ENCODE results near the gene RANGAP1. TPM values are rescaled to one million over a fixed set of nuclear protein-coding genes. Genes with fewer than 3 reads are reported as not detected.

The RANGAP1 gene
- total and polyA plus RNA-seq, 10 donors, result 26.8 to 53.4 (median 43.7) TPM

- 95 to 97% (median 97%) methylated on average over 7 of the region's 7 CpGs for WGBS, 5 donors
- Histone ChIP-seq H3K4me3 (no peak overlapping the region), H3K4me1 (no peaks in the 10 kb centered on the region), H3K27me3 (replicated peaks in 1 of 7) (no peaks in the 10 kb centered on the region), H3K27ac (no peak overlapping the region), H3K36me3 (peaks cover 4 to 100% (median 90%) of the 10 kb centered on the region in 6 donors), H3K9me3 (no peaks in the 10 kb centered on the region)
- intact Hi-C loops (cut with DNase I; ENCODE audit: low total_unique reads), result no loop called here
- TF ChIP-seq POLR2AphosphoS5 (IDR thresholded peaks at IDR 0.05), result no peak
- TF ChIP-seq, protein P1, sequence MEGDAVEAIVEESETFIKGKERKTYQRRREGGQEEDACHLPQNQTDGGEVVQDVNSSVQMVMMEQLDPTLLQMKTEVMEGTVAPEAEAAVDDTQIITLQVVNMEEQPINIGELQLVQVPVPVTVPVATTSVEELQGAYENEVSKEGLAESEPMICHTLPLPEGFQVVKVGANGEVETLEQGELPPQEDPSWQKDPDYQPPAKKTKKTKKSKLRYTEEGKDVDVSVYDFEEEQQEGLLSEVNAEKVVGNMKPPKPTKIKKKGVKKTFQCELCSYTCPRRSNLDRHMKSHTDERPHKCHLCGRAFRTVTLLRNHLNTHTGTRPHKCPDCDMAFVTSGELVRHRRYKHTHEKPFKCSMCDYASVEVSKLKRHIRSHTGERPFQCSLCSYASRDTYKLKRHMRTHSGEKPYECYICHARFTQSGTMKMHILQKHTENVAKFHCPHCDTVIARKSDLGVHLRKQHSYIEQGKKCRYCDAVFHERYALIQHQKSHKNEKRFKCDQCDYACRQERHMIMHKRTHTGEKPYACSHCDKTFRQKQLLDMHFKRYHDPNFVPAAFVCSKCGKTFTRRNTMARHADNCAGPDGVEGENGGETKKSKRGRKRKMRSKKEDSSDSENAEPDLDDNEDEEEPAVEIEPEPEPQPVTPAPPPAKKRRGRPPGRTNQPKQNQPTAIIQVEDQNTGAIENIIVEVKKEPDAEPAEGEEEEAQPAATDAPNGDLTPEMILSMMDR (IDR thresholded peaks at IDR 0.05 in 8 of 11, conservative IDR thresholded peaks at IDR 0.05 in 3 of 11), result no peak
- no peak for TF ChIP-seq POLR2A (IDR thresholded peaks at IDR 0.05)
- no peak for DNase-seq
Observed at GRCh38 chr22:41273128-41273527, 12.9 kb downstream of the RANGAP1 start.

DNA sequence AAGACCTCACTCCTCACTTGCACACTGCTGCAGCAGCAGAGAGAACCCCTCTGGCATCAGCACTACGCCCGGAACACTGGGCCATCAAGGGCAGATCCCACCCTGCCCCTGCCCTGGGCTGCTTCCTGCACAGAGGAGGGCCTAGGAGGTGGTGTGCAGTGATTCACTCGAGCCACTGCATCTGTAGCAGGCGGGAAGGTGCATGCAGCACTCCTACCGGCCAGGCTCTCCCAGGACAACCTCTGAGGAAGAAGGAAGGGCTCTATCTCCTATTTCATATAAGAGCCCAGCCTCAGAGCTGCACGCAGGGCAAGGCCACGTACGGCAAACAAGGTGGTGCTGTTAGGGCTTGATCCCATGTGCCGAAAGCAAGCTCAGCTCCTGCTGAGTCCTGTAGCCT is 14.2 kb downstream of the RANGAP1 start:
- Histone ChIP-seq H3K36me3 (peaks cover 4 to 100% (median 92%) of the 10 kb centered on the region in 6 donors), H3K27me3 (replicated peaks in 1 of 7) (no peaks in the 10 kb centered on the region), H3K9me3 (no peaks in the 10 kb centered on the region), H3K27ac (no peak overlapping the region), H3K4me3 (no peak overlapping the region), H3K4me1 (peaks cover 0 to 6% (median 0%) of the 10 kb centered on the region in 6 donors)
- TF ChIP-seq, protein P1 (IDR thresholded peaks at IDR 0.05 in 8 of 11, conservative IDR thresholded peaks at IDR 0.05 in 3 of 11), result no peak
- TF ChIP-seq POLR2AphosphoS5 (IDR thresholded peaks at IDR 0.05), result peak in 1 of 3 donors; percentile 30
- WGBS, 5 donors, result 90 to 98% (median 95%) methylated on average over 5 to 9 of the region's 9 CpGs
- intact Hi-C loops (cut with DNase I; ENCODE audit: low total_unique reads), result no loop called here
- DNase-seq, result no peak

DNA sequence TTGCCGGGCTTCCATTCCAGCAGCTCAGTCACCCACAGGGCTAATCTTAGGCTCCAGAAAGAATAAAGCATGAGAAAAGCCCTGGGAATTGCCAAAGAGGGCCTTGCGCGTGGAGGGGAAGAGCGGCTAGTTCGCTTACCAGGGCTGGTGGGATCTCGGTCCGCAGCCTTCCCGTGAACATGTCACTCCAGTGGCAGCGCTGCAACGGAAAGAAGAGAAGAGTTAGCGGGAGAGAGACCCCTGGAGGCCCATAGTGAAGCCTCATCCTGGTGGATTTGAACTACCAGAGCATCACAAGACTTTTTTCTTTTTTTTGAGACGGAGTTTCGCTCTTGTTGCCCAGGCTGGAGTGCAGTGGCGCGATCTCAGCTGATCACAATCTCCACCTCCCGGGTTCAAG is 18.0 kb downstream of the RANGAP1 start:
- H3K36me3 ChIP-seq, result peaks cover 6 to 99% (median 92%) of the 10 kb centered on the region in 6 donors
- TF ChIP-seq POLR2A (IDR thresholded peaks at IDR 0.05) (no peak), POLR2AphosphoS5 (IDR thresholded peaks at IDR 0.05) (no peak)
- TF ChIP-seq, protein P1 (IDR thresholded peaks at IDR 0.05 in 8 of 11, conservative IDR thresholded peaks at IDR 0.05 in 3 of 11), result no peak
- no peaks in the 10 kb centered on the region for H3K9me3 ChIP-seq
- no peak overlapping the region for H3K4me3 ChIP-seq
- DNase-seq, result no peak
- 94 to 96% (median 96%) methylated on average over 15 to 16 of the region's 16 CpGs for WGBS, 5 donors
- no peak overlapping the region for H3K27ac ChIP-seq
- peaks cover 0 to 25% (median 5%) of the 10 kb centered on the region in 6 donors for H3K4me1 ChIP-seq
- intact Hi-C loops (cut with DNase I; ENCODE audit: low total_unique reads), result no loop called here
- no peaks in the 10 kb centered on the region for H3K27me3 ChIP-seq (replicated peaks in 1 of 7)

- Histone ChIP-seq H3K27me3 (replicated peaks in 1 of 7) (no peaks in the 10 kb centered on the region), H3K36me3 (peaks cover 2 to 99% (median 92%) of the 10 kb centered on the region in 6 donors), H3K9me3 (no peaks in the 10 kb centered on the region), H3K27ac (no peak overlapping the region), H3K4me3 (no peak overlapping the region), H3K4me1 (peaks cover 0 to 25% (median 5%) of the 10 kb centered on the region in 6 donors)
- no peak for DNase-seq
- WGBS, 5 donors, result 92 to 97% (median 92%) methylated on average over 14 to 15 of the region's 15 CpGs
- TF ChIP-seq, protein P1 (IDR thresholded peaks at IDR 0.05 in 8 of 11, conservative IDR thresholded peaks at IDR 0.05 in 3 of 11), result no peak
- TF ChIP-seq POLR2AphosphoS5 (IDR thresholded peaks at IDR 0.05), result no peak
- TF ChIP-seq POLR2A (IDR thresholded peaks at IDR 0.05), result no peak
- intact Hi-C loops (cut with DNase I; ENCODE audit: low total_unique reads), result no loop called here
Observed at GRCh38 chr22:41264408-41264941, 21.5 kb downstream of the RANGAP1 start.

All from spleen (tissue), 11 donors.